IPS-15b (cell line): ENCODE data around the gene MROH9.

Experiments used
- H3K27me3 ChIP-seq: one replicate; pipeline ENCODE4 v1.6.1; 2013; ENCODE audit warnings: low read length; ENCODE audit not compliant: control insufficient read depth, insufficient read depth
- H3K36me3 ChIP-seq: one replicate; pipeline ENCODE4 v1.6.1; 2013; ENCODE audit warnings: low read length; ENCODE audit not compliant: control insufficient read depth, insufficient read depth
- H3K4me1 ChIP-seq: one replicate; pipeline ENCODE4 v1.6.1; 2013; ENCODE audit warnings: mild to moderate bottlenecking, low read length; ENCODE audit not compliant: control insufficient read depth, insufficient read depth
- H3K4me3 ChIP-seq: one replicate; pipeline ENCODE4 v1.5.1; 2013; ENCODE audit warnings: low read depth, low read length
- H3K9ac ChIP-seq: one replicate; pipeline ENCODE4 v1.6.1; 2013; ENCODE audit warnings: low read depth, mild to moderate bottlenecking, low read length
- H3K9me3 ChIP-seq: one replicate; pipeline ENCODE4 v1.6.1; 2013; ENCODE audit warnings: mild to moderate bottlenecking, low read length; ENCODE audit not compliant: control insufficient read depth, insufficient read depth

The MROH9 gene

GRCh38 chr1:171084870-171085269 is 149.5 kb downstream of the MROH9 start:
- H3K27me3 ChIP-seq, result no peaks in the 10 kb centered on the region

DNA sequence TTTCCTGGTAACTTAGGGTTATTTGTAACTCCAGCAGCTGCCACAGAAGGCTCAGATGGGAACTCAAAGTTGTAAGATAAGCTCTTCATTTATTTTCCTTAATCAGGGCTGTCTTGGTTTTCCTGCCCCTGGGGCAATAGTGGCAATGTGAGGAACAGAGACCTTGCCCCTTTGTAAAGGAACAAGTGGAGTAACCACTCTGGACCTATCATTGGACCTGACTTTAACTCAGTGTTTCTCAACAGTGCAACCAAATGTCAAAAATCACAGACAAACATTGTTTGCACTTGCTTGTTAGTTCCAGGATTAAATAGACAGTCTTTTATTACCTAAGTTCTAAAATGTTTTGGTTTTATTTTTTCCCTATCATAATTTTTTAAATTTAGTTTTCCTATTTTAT is 152.6 kb downstream of the MROH9 start:
- Histone ChIP-seq H3K4me3 (no peak overlapping the region), H3K9me3 (no peaks in the 10 kb centered on the region), H3K4me1 (no peaks in the 10 kb centered on the region), H3K9ac (no peak overlapping the region), H3K27me3 (no peaks in the 10 kb centered on the region), H3K36me3 (no peaks in the 10 kb centered on the region)

More at GRCh38 chr1:171084870-171085269, 149.5 kb downstream of the MROH9 start:
- Histone ChIP-seq H3K9ac (no peak overlapping the region), H3K36me3 (no peaks in the 10 kb centered on the region), H3K4me3 (no peak overlapping the region), H3K4me1 (no peaks in the 10 kb centered on the region), H3K9me3 (no peaks in the 10 kb centered on the region)

- Histone ChIP-seq H3K27me3 (no peaks in the 10 kb centered on the region), H3K9me3 (no peaks in the 10 kb centered on the region), H3K36me3 (no peaks in the 10 kb centered on the region), H3K4me3 (no peak within 1 kb of the TSS), H3K4me1 (no peaks in the 10 kb centered on the region), H3K9ac (no peak within 1 kb of the TSS)
Measured at GRCh38 chr1:171090604-171091003, 155.3 kb downstream of the MROH9 start, which contains the start of gene FMO3. Gene FMO3, plus strand, starts transcription at chr1:171090905. Its CDS starts 1,754 bp downstream, at chr1:171092659.

DNA sequence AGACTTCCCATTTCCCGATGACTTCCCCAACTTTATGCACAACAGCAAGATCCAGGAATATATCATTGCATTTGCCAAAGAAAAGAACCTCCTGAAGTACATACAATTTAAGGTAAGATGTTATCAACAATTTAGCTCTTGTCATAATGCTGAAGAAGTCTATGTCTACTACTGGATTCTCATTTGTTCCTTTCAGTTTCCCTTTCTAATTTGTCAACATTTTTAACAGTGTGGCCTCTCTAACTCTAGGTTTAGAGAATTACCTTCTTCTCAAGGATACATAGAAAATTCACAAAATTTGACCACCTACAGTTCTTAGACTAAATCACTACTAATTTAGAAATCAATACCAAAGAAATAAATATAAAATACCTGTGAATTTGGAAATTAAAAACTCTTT is 168.5 kb downstream of the MROH9 start:
- Histone ChIP-seq H3K9ac (no peak overlapping the region), H3K4me3 (no peak overlapping the region), H3K36me3 (no peaks in the 10 kb centered on the region), H3K27me3 (no peaks in the 10 kb centered on the region), H3K4me1 (no peaks in the 10 kb centered on the region), H3K9me3 (no peaks in the 10 kb centered on the region)

DNA sequence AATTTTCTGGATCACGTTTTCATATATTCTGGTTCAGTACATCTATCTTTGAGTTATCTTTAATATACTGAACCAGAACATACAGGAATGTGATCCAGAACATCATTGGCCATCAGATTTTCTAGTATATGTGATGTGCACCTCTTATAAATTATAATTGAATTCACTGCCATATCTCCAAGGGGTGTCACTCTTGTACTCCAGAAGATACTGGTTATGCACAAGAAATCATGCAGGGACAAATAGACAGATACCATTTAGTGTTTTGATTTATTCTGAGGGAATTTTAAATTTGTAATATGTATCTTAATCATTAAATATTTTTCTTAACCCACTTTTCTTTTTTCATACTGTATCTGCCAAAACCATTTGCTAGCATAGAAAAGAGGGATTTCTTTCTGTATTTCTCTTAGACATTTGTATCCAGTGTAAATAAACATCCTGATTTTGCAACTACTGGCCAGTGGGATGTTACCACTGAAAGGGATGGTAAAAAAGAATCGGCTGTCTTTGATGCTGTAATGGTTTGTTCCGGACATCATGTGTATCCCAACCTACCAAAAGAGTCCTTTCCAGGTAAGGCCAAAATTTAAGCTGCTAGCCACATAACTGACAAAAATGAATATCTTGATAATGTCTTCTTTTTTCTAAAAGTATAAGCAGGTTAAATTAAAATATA is 172.1 kb downstream of the MROH9 start:
- no peak overlapping the region for H3K4me3 ChIP-seq
- no peak overlapping the region for H3K9ac ChIP-seq
- H3K27me3 ChIP-seq, result no peaks in the 10 kb centered on the region
- H3K4me1 ChIP-seq, result no peaks in the 10 kb centered on the region
- no peaks in the 10 kb centered on the region for H3K36me3 ChIP-seq
- H3K9me3 ChIP-seq, result no peaks in the 10 kb centered on the region

GRCh38 chr1:171107969-171108368 is 172.6 kb downstream of the MROH9 start:
- Histone ChIP-seq H3K9me3 (no peaks in the 10 kb centered on the region), H3K9ac (no peak overlapping the region), H3K36me3 (no peaks in the 10 kb centered on the region), H3K4me3 (no peak overlapping the region), H3K27me3 (no peaks in the 10 kb centered on the region), H3K4me1 (no peaks in the 10 kb centered on the region)

DNA sequence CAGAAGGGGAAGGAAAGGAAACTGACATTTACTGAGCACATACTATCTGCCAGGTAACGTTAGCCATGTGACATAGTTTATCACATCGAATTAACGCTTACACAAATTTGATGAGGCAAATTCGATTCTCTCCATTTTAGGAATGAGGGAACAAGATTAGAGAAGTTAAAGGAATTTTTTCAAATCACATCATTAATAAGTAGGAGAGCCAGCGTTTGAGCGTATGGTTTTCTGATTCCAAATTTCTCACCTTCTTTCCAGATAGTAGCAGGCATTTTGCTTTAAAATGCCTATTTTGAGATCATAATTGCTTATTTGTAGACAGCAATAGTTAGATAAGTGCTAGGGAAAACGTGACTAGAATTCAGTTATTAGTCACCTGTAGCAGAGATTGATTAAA is 174.6 kb downstream of the MROH9 start:
- no peaks in the 10 kb centered on the region for H3K9me3 ChIP-seq
- H3K27me3 ChIP-seq, result no peaks in the 10 kb centered on the region
- H3K4me1 ChIP-seq, result no peaks in the 10 kb centered on the region
- no peak overlapping the region for H3K9ac ChIP-seq
- no peaks in the 10 kb centered on the region for H3K36me3 ChIP-seq
- H3K4me3 ChIP-seq, result no peak overlapping the region

- H3K9me3 ChIP-seq, result no peaks in the 10 kb centered on the region
- no peak overlapping the region for H3K4me3 ChIP-seq
- H3K4me1 ChIP-seq, result no peaks in the 10 kb centered on the region
- no peaks in the 10 kb centered on the region for H3K27me3 ChIP-seq
- no peaks in the 10 kb centered on the region for H3K36me3 ChIP-seq
- no peak overlapping the region for H3K9ac ChIP-seq
Measured at GRCh38 chr1:171110621-171111326, 175.4 kb downstream of the MROH9 start.

DNA sequence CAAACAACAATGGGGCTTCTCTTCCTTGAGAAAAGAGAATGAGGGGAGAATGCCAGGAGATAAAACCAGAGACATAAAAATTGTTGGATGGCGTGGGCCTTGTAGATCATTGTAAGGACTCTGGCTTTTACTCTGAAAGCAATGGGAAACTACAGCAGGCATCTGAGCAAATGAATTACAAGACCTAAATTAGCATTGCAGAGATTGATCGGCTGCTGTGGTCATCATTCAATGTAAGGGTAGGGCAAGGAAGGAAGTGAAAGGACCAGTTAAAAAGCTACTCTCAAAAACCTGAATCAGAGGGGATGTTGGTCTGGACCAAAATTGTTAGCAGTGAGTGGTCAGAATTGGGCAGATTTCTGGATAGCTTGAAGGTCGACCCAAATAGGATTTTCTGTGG is 176.8 kb downstream of the MROH9 start:
- no peak overlapping the region for H3K9ac ChIP-seq
- H3K9me3 ChIP-seq, result no peaks in the 10 kb centered on the region
- H3K36me3 ChIP-seq, result no peaks in the 10 kb centered on the region
- no peaks in the 10 kb centered on the region for H3K27me3 ChIP-seq
- no peaks in the 10 kb centered on the region for H3K4me1 ChIP-seq
- no peak overlapping the region for H3K4me3 ChIP-seq

DNA sequence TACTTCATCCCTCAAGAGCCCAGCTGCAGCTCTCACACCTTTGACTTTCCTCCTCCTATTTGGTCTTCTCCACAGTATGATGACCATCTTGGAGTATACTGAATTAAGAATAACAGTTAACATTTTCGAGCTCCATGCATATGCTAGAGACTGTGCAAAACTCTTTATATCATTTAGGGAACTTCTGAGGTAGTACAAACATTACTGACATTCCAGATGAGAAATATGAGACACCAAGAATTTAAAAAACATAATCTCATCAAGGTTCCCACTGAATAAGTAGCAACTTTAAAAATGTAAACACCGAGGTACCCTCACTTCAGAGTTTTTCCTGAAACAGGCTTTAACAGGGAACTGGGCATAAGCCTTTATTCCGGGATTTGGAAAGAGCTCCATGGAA is 178.0 kb downstream of the MROH9 start:
- Histone ChIP-seq H3K9me3 (no peaks in the 10 kb centered on the region), H3K27me3 (no peaks in the 10 kb centered on the region), H3K4me1 (no peaks in the 10 kb centered on the region)

More for the DNA sequence above, 178.0 kb downstream of the MROH9 start:
- Histone ChIP-seq H3K4me3 (no peak overlapping the region), H3K9ac (no peak overlapping the region), H3K36me3 (no peaks in the 10 kb centered on the region)
